GM12892 (cell line): ENCODE data around the gene DNASE1L3.

Experiments
- POLR2A ChIP-seq: IDR thresholded peaks from 2 replicates; pipeline ENCODE4 v1.6.1; 2011; ENCODE audit warnings: low read depth, low read length, control low read depth
- POLR2AphosphoS5 ChIP-seq: IDR thresholded peaks from 2 replicates; pipeline ENCODE4 v1.6.1; 2011; ENCODE audit warnings: low read depth, low read length, control low read depth

- no peak for TF ChIP-seq POLR2AphosphoS5
- no peak for TF ChIP-seq POLR2A
Observed at GRCh38 chr3:58173029-58173668, 37.6 kb downstream of the DNASE1L3 start.
